ENCODE data around the gene MLST8.

Gene MLST8

DNA sequence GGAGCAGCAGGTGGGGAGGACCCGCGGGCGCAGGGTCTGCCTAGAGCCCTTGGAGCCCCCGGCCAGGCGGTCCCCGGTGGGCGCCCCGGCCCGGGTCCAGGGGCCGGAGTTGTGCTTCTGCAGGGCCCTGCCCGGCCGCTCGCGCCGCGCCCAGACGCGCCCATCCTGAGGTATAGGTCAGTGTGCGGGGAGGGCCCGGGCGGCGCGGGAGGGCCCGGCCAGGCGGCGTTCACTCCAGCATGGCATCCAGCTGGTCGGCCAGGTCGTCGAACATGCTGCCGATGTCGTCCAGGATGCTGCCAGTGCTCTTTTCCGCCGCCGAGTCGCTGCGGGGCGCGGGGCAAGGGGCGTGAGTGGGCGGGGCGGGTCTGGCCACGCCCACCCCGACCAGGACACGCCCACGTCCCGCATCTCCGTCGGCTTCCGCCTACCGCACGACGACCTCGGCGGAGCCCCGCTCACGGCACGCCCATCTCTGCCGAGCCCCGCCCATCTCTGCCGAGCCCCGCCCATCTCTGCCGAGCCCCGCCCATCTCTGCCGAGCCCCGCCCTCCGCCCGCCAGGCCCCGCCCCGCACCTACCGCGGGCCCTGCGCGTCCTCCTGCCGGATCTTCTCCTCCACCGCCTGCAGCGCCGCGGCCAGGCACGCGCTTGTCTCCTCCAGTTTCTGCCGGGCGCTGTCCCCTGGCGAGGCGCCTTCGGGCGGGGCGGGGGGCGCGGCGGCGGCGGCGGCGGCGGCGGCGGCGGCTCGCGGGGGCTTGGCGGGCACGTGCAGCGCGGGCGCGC, 26.7 kb upstream of the MLST8 start:
- Histone ChIP-seq H3K9ac (ENCODE audit: low read depth, low read length) (no peak overlapping the region), H3K4me3 (ENCODE audit: low read depth in 1 of 2, low read length in 2 of 2) (no peak overlapping the region), H3K36me3 (ENCODE audit: insufficient read depth, low read length) (peaks cover 41% of the 10 kb centered on the region), H2AFZ (ENCODE audit: low read depth, low read length) (no peak overlapping the region), H4K20me1 (ENCODE audit: insufficient read depth, low read length) (peaks cover 4% of the 10 kb centered on the region; the same call in 1 of the 2 replicates), H3K4me1 (ENCODE audit: insufficient read depth, low read length) (no peaks in the 10 kb centered on the region), H3K27ac (ENCODE audit: low read length) (no peak overlapping the region), H3K4me2 (ENCODE audit: insufficient read depth, low read length) (no peak overlapping the region), H3K79me2 (ENCODE audit: insufficient read depth, low read length) (no peaks in the 10 kb centered on the region), H3K27me3 (ENCODE audit: insufficient read depth, low read length, poor library complexity) (no peaks in the 10 kb centered on the region), H3K9me3 (ENCODE audit: insufficient read depth, low read length, severe bottlenecking) (no peaks in the 10 kb centered on the region)
- ATAC-seq (ENCODE audit: insufficient read depth, low read depth) (peak; percentile 16; the same call in 2 of the 3 replicates), DNase-seq (no peak)
- no peak for TF ChIP-seq CTCF (IDR thresholded peaks at IDR 0.05; ENCODE audit: borderline replicate concordance, extremely low read depth, low read length, poor library complexity, severe bottlenecking)
- no peak for TF ChIP-seq EZH2 (IDR thresholded peaks at IDR 0.05; ENCODE audit: borderline replicate concordance, low read depth, low read length, severe bottlenecking)

DNA sequence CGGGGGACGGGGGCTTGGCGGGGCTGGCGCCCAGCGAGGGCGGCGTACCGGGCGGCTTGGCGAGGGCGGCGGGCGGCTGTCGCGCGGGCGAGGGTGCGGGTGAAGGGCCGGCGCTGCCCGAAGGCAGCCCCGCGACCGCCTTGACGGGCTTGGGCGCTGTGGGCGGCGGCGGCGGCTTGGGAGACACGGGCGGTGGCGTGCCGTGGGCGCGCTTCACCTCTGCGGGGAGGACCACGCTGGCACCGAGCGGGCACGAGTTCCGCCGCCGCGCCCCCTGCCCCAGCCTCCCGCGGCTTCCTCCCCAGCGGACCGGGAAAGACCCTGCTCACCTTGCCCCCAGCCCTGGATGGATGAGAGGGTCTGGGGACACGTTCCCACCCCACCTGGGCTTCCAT, 26.1 kb upstream of the MLST8 start:
- no peak for DNase-seq
- ATAC-seq (ENCODE audit: insufficient read depth, low read depth) = no peak
- peaks cover 36% of the 10 kb centered on the region for H3K36me3 ChIP-seq (ENCODE audit: insufficient read depth, low read length)
- no peaks in the 10 kb centered on the region for H3K9me3 ChIP-seq (ENCODE audit: insufficient read depth, low read length, severe bottlenecking)
- H3K4me3 ChIP-seq (ENCODE audit: low read depth in 1 of 2, low read length in 2 of 2) = no peak overlapping the region
- no peaks in the 10 kb centered on the region for H3K4me1 ChIP-seq (ENCODE audit: insufficient read depth, low read length)
- H3K79me2 ChIP-seq (ENCODE audit: insufficient read depth, low read length) = no peaks in the 10 kb centered on the region
- no peak overlapping the region for H3K27ac ChIP-seq (ENCODE audit: low read length)
- H4K20me1 ChIP-seq (ENCODE audit: insufficient read depth, low read length) = peaks cover 4% of the 10 kb centered on the region; the same call in 1 of the 2 replicates
- H3K27me3 ChIP-seq (ENCODE audit: insufficient read depth, low read length, poor library complexity) = no peaks in the 10 kb centered on the region
- TF ChIP-seq CTCF (IDR thresholded peaks at IDR 0.05; ENCODE audit: borderline replicate concordance, extremely low read depth, low read length, poor library complexity, severe bottlenecking) (no peak), EZH2 (IDR thresholded peaks at IDR 0.05; ENCODE audit: borderline replicate concordance, low read depth, low read length, severe bottlenecking) (no peak)
- no peak overlapping the region for H2AFZ ChIP-seq (ENCODE audit: low read depth, low read length)
- no peak overlapping the region for H3K9ac ChIP-seq (ENCODE audit: low read depth, low read length)
- no peak overlapping the region for H3K4me2 ChIP-seq (ENCODE audit: insufficient read depth, low read length)

DNA sequence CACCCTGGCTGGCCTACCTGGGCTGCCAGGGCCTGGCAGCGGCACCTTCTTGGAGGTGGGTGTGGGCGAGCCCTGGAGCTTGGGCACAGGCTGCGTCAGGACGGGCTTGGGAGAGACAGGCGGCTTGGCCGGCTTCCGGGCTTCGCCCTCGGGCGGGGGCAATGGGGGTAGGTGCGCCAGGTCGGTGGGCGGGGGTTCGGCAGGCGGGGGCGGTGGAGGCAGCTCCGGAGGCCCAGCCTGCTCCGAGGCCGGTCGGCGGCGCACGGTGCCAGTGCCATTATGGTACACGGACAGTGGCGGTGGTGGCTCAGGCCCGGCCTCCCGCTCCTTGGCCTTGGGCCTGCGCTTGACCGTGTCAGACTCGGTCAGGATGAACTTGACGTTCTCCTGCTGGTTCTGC, 25.7 kb upstream of the MLST8 start:
- Histone ChIP-seq H3K4me1 (ENCODE audit: insufficient read depth, low read length) (no peaks in the 10 kb centered on the region), H4K20me1 (ENCODE audit: insufficient read depth, low read length) (peaks cover 4% of the 10 kb centered on the region; the same call in 1 of the 2 replicates), H3K9ac (ENCODE audit: low read depth, low read length) (no peak overlapping the region), H2AFZ (ENCODE audit: low read depth, low read length) (no peak overlapping the region), H3K27ac (ENCODE audit: low read length) (no peak overlapping the region), H3K79me2 (ENCODE audit: insufficient read depth, low read length) (no peaks in the 10 kb centered on the region), H3K4me2 (ENCODE audit: insufficient read depth, low read length) (no peak overlapping the region), H3K9me3 (ENCODE audit: insufficient read depth, low read length, severe bottlenecking) (no peaks in the 10 kb centered on the region), H3K4me3 (ENCODE audit: low read depth in 1 of 2, low read length in 2 of 2) (no peak overlapping the region), H3K36me3 (ENCODE audit: insufficient read depth, low read length) (peaks cover 31% of the 10 kb centered on the region), H3K27me3 (ENCODE audit: insufficient read depth, low read length, poor library complexity) (no peaks in the 10 kb centered on the region)
- TF ChIP-seq EZH2 (IDR thresholded peaks at IDR 0.05; ENCODE audit: borderline replicate concordance, low read depth, low read length, severe bottlenecking) = no peak
- TF ChIP-seq CTCF (IDR thresholded peaks at IDR 0.05; ENCODE audit: borderline replicate concordance, extremely low read depth, low read length, poor library complexity, severe bottlenecking) = no peak
- ATAC-seq (ENCODE audit: insufficient read depth, low read depth) (no peak), DNase-seq (no peak)

Data from DND-41 (cell line).